ENCODE measurements around the gene ARFGAP3.

The ARFGAP3 gene

GRCh38 chr22:42814616-42815015 lies 42.5 kb downstream of the ARFGAP3 start:
- FAIRE-seq = no peak

GRCh38 chr22:42814215-42814614 lies 42.9 kb downstream of the ARFGAP3 start:
- FAIRE-seq = no peak

- FAIRE-seq = no peak
These were observed 43.6 kb downstream of the ARFGAP3 start for GRCh38 chr22:42813501-42813900.

- FAIRE-seq = no peak
These were observed 45.6 kb downstream of the ARFGAP3 start for GRCh38 chr22:42811459-42811858.

- no peak for FAIRE-seq
These were observed 48.6 kb downstream of the ARFGAP3 start for GRCh38 chr22:42808521-42808920.

GRCh38 chr22:42807185-42807584 lies 49.9 kb downstream of the ARFGAP3 start:
- FAIRE-seq = no peak

- FAIRE-seq = no peak
These were observed 50.9 kb downstream of the ARFGAP3 start for GRCh38 chr22:42805998-42806830.

- FAIRE-seq = no peak
These were observed 51.8 kb downstream of the ARFGAP3 start for GRCh38 chr22:42805016-42805997.

GRCh38 chr22:42803389-42803788 lies 53.7 kb downstream of the ARFGAP3 start:
- no peak for FAIRE-seq

- FAIRE-seq = no peak
These were observed 55.6 kb downstream of the ARFGAP3 start for GRCh38 chr22:42801252-42802080.

- FAIRE-seq = no peak
These were observed 56.4 kb downstream of the ARFGAP3 start for GRCh38 chr22:42800451-42801251.

- FAIRE-seq = no peak
These were observed 57.3 kb downstream of the ARFGAP3 start for GRCh38 chr22:42799461-42800405.

GRCh38 chr22:42799061-42799460 lies 58.0 kb downstream of the ARFGAP3 start:
- FAIRE-seq = no peak

GRCh38 chr22:42797011-42797410 lies 60.1 kb downstream of the ARFGAP3 start:
- FAIRE-seq = no peak

- FAIRE-seq = no peak
These were observed 61.0 kb downstream of the ARFGAP3 start for GRCh38 chr22:42796081-42796480.

- FAIRE-seq = no peak
These were observed 62.2 kb downstream of the ARFGAP3 start for GRCh38 chr22:42794551-42795510.

- FAIRE-seq = no peak
These were observed 63.1 kb downstream of the ARFGAP3 start for GRCh38 chr22:42793848-42794405.

- no peak for FAIRE-seq
These were observed 63.9 kb downstream of the ARFGAP3 start for GRCh38 chr22:42792909-42793847.
